ENCODE results near the gene CDH4.

Gene CDH4

GRCh38 chr20:61702246-61702645, 450.2 kb downstream of the CDH4 start:
- DNase-seq = no peak

- no peak for DNase-seq
Measured at GRCh38 chr20:61704661-61705060, 452.6 kb downstream of the CDH4 start.

- DNase-seq = no peak
Measured at GRCh38 chr20:61705386-61706258, 453.6 kb downstream of the CDH4 start.

GRCh38 chr20:61706259-61706961, 454.3 kb downstream of the CDH4 start:
- no peak for DNase-seq

GRCh38 chr20:61708891-61709290, 456.8 kb downstream of the CDH4 start:
- DNase-seq = no peak

GRCh38 chr20:61710108-61710507, 458.0 kb downstream of the CDH4 start:
- DNase-seq = no peak

GRCh38 chr20:61712688-61713087, 460.6 kb downstream of the CDH4 start:
- no peak for DNase-seq

GRCh38 chr20:61718361-61719005, 466.4 kb downstream of the CDH4 start:
- DNase-seq = no peak

GRCh38 chr20:61719691-61720347, 467.8 kb downstream of the CDH4 start:
- DNase-seq = no peak

- no peak for DNase-seq
Measured at GRCh38 chr20:61720348-61720696, 468.3 kb downstream of the CDH4 start.

- DNase-seq = no peak
Measured at GRCh38 chr20:61722146-61722678, 470.2 kb downstream of the CDH4 start.

GRCh38 chr20:61723529-61724257, 471.6 kb downstream of the CDH4 start:
- DNase-seq = peak; percentile 25

- no peak for DNase-seq
Measured at GRCh38 chr20:61724376-61724775, 472.3 kb downstream of the CDH4 start.

GRCh38 chr20:61725145-61725544, 473.1 kb downstream of the CDH4 start:
- no peak for DNase-seq

GRCh38 chr20:61725966-61726365, 473.9 kb downstream of the CDH4 start:
- no peak for DNase-seq

- no peak for DNase-seq
Measured at GRCh38 chr20:61726979-61727378, 474.9 kb downstream of the CDH4 start.

- DNase-seq = no peak
Measured at GRCh38 chr20:61727761-61728160, 475.7 kb downstream of the CDH4 start.

GRCh38 chr20:61728326-61728725, 476.3 kb downstream of the CDH4 start:
- DNase-seq = no peak

- no peak for DNase-seq
Measured at GRCh38 chr20:61728786-61729770, 477.0 kb downstream of the CDH4 start.

- DNase-seq = no peak
Measured at GRCh38 chr20:61730631-61731362, 478.7 kb downstream of the CDH4 start.

Data from NCI-H345 (cell line).